Activated CD4-positive, CD25-positive, alpha-beta regulatory T cell treated with anti-CD3 and anti-CD28 coated beads, Interleukin-2, amount 50 U/mL, for 72 hours (primary cell): ENCODE results near the gene AUTS2.
"Not testable (repeated sequence)": the region's sequence is repeated elsewhere in the genome, so short reads cannot be mapped to it uniquely, and the experiment has no call there.

Experiments
- DNase-seq: peaks from one replicate; pipeline ENCODE4 v3.0.0; 2021

AUTS2 gene

GRCh38 chr7:70632400-70632799 is 1034.1 kb downstream of the AUTS2 start:
- no peak for DNase-seq

GRCh38 chr7:70634071-70634470 is 1035.8 kb downstream of the AUTS2 start:
- DNase-seq: no peak

DNA sequence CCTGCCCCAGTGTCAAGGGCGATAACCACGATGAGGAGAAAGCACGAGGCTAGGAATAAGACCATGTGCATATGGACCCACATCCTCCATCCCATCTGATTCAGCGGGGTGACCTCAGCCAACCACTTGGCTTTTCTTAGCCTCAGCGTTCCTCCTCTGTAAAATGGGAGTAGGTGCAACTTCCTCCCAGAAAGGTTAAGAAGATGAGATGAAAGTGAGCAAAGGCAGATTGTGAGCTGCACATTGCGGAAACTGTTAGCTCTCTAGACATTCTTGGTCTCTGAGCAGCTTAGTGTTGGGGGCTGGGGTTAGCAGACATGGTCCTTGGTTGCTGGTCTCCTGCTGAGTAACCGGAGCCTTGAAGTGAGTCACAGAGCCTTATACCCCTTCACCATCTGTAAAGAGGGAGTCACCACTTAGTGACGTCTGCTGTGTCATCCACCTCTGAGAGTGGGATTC is 1036.4 kb downstream of the AUTS2 start:
- no peak for DNase-seq

GRCh38 chr7:70635633-70636032 is 1037.4 kb downstream of the AUTS2 start:
- no peak for DNase-seq

DNA sequence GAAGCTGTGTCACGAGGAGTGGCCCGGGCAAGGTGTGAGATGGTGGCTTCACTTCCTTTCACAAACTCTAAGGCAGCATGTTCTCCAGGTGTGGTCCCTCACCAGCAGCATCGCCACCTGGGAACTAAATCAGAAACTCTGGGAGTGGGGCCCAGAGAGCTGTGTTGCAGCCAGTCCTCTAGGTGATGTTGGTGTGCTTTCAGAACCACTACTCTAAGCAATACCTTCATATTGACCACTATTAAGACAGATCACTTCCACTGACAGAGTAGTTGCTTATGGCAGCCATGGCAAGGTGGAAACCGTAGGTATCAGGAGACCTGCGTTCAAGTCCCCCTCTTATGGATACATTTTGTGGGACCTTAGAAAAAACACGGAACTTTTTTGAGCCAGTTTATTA is 1037.9 kb downstream of the AUTS2 start:
- DNase-seq: no peak

DNA sequence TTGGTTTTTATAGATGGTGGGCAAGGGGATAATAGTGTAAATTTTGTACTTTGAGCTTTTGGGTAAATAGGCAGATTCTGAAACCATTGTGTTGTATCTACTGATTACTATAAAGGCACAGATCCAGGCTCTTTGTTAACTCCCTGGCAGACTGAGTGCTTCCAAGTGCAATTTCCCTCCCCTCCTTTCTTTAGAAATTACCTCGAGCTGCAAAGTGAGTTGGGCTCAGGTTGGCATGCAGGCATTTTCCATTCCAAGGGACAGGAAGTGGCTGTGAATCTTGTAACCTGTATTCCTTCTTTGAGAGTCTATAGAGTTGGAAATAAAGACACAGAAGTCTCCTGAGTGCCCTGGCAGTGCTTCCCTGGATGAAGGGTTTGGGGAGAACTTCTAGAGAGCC is 1039.5 kb downstream of the AUTS2 start:
- no peak for DNase-seq

- no peak for DNase-seq
Measured at GRCh38 chr7:70638158-70639107, 1040.2 kb downstream of the AUTS2 start.

- DNase-seq: no peak
Measured at GRCh38 chr7:70640266-70640833, 1042.1 kb downstream of the AUTS2 start.

GRCh38 chr7:70641882-70642281 is 1043.6 kb downstream of the AUTS2 start:
- no peak for DNase-seq

- DNase-seq: no peak
Measured at GRCh38 chr7:70645279-70645678, 1047.0 kb downstream of the AUTS2 start.

GRCh38 chr7:70645876-70646351 is 1047.6 kb downstream of the AUTS2 start:
- no peak for DNase-seq

DNA sequence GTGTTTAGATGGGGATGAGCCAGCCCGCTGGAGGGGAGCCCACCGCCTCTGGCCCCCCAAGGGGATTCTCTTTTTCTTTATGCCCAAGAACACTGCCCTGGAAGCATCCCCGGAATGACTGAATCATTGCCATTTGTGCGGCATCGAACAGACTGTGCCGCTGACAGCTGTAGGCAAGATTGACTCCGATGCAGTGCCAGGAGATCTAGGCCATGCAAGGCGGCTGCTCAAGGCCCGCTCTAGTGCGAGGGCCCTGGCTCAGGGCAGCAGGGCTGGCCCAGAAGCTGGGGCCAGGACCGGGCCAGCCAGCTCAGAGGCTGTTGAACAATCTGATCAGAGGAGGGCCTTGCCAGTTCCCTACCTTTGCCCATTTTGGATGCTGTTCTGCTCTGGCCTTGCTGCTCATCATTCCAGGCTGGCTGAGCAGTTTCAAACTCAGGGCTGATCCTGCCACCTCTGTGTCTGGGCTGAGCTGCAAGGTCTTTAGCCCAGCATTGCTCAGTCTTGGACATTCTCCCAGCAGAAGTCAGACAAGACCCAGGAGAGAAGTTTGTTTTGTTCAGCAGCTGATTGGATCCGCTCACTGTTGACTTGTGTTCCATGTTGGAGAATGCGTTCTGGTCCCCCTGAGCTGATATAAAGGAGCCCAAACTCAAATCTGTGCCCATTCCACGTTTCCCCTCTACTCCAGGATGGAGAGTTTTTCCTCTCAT is 1048.4 kb downstream of the AUTS2 start:
- no peak for DNase-seq

- DNase-seq: peak; percentile 46
Measured at GRCh38 chr7:70647801-70648498, 1049.7 kb downstream of the AUTS2 start.

DNA sequence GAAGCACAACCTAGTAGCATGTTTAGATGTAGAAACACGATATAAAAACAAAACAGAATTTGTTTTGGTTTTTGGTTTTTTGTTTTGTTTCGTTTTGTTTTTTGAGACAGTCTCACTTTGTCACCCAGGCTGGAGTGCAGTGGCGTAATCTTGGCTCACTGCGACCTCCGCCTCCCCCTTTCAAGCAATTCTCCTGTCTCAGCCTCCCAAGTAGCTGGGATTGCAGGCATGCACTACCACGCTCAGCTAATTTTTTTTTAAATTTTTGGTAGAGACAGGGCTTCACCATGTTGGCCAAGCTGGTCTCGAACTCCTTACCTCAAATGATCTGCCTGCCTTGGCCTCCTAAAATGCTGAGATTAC is 1050.2 kb downstream of the AUTS2 start:
- not testable (repeated sequence) for DNase-seq

- no peak for DNase-seq
Measured at GRCh38 chr7:70649323-70649722, 1051.0 kb downstream of the AUTS2 start.

- no peak for DNase-seq
Measured at GRCh38 chr7:70654146-70654545, 1055.9 kb downstream of the AUTS2 start.

GRCh38 chr7:70654979-70655378 is 1056.7 kb downstream of the AUTS2 start:
- DNase-seq: no peak

- no peak for DNase-seq
Measured at GRCh38 chr7:70655694-70656093, 1057.4 kb downstream of the AUTS2 start.

DNA sequence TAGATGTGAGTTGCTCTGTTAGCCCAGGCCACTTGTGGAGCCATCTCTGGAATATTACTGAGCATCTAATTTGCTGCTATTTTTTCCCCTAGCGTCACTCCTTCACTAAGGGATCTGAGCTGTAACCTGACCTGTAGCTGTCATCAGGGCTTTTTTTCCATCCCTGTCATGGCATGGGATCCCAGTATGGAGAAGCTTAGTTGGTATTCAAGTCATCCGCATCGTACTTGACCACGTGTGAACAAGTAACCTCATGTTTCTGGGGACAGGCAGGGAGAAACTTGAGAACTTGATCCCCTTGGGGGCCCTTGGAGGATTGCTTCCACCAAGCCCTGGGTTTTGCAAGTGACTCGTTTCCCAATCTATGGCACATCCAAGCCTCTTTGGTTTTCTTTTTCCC is 1059.3 kb downstream of the AUTS2 start:
- DNase-seq: no peak

DNA sequence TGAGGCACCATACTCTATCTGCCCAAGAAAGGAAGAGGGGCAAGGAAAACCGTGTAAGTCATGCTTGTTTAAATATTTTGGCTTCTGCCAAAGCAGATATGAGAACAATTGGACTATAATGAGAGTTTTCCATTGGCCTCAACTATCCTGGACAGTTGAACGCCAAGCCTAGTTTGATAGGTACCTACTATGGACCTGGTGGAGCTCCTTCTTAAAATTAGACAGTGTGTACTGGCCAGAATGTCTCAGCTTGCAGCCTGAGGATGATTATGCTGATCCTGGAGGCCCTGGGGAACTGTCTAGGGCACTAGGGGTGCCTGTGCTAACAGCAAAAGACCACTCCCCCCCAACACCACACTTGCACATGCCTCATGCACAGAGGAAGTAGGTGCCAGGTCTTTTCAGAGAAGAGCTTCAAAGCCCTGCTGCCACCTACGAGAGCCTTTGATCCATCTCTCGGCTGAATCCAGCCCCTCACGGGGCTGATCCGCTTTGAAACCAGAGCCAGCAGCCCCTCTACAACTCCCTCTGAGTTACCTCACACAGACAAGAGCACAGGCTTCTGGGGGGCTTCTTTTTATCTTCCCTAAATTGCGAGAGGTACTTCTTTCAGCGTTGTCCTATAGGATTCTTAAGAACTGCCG is 1059.8 kb downstream of the AUTS2 start:
- no peak for DNase-seq

DNA sequence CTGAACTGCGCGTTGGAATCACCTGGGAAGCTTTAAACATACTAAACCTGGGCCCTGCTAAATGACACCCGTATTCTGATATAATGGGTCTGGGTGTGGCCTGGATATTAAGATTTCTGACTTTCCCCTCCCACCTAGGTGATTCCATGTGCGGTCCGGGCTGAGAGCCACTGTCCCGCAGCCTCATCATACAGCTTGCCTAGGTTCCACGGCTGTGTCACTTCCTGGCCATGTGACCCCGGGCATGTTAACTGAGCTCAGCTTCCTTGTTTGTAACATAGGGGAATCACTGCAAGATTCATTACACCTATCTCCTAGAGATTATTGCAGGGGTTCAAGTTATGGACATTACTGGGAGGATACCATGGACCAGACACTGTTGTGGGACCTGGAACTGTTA is 1061.0 kb downstream of the AUTS2 start:
- DNase-seq: no peak

- DNase-seq: no peak
Measured at GRCh38 chr7:70660154-70660818, 1062.0 kb downstream of the AUTS2 start.
